ENCODE data around the gene ELAVL3. TPM values are rescaled to one million over a fixed set of nuclear protein-coding genes. Genes with fewer than 3 reads are reported as not detected.

Gene ELAVL3
- polyA plus RNA-seq, 2 of the 4 experiments (the other 2 are of a cell fraction), result 0.01 TPM; not detected in 1

GRCh38 chr19:11513946-11514345 is 33.1 kb upstream of the ELAVL3 start:
- ATAC-seq (no peak), DNase-seq (ENCODE audit: low read depth in 1 of 2, low spot score in 1 of 2) (no peak), FAIRE-seq (no peak)
- ChIA-PET CTCF (interaction anchor here (1.7 kb wide), 1 partner anchor 31 kb away, joined by 5 read pairs; no protein-coding TSS in a partner anchor), POLR2A (no interaction called here)
- no peak overlapping the region for H3K4me2 ChIP-seq
- H3K4me3 ChIP-seq, result no peak overlapping the region
- H3K4me1 ChIP-seq, result no peaks in the 10 kb centered on the region
- no peaks in the 10 kb centered on the region for H3K9me3 ChIP-seq
- no peak overlapping the region for H3K27ac ChIP-seq
- TF ChIP-seq NPAS2 (CRISPR knock-in tag; IDR thresholded peaks at IDR 0.05; ENCODE audit: borderline replicate concordance) (no peak), ZNF302 (CRISPR knock-in tag; IDR thresholded peaks at IDR 0.05) (no peak)
- WGBS (ENCODE audit: missing lambda C conversion rate), result 95% methylated on average over 17 of the region's 20 CpGs

GRCh38 chr19:11510444-11510843 is 29.6 kb upstream of the ELAVL3 start:
- DNase-seq (ENCODE audit: low read depth in 1 of 2, low spot score in 1 of 2), result no peak
- Histone ChIP-seq H3K4me2 (no peak overlapping the region), H3K9me3 (no peaks in the 10 kb centered on the region), H3K27ac (no peak overlapping the region), H3K4me1 (peaks cover 5% of the 10 kb centered on the region; the same call in 1 of the 3 replicates), H3K4me3 (no peak overlapping the region)
- ChIA-PET CTCF (interaction anchor here (1.1 kb wide), 1 partner anchor 18 kb away, joined by 3 read pairs; no protein-coding TSS in a partner anchor), POLR2A (no interaction called here)
- ATAC-seq, result no peak
- no peak for FAIRE-seq
- WGBS (ENCODE audit: missing lambda C conversion rate), result 88% methylated on average over 8 of the region's 8 CpGs
- TF ChIP-seq EP300 (IDR thresholded peaks at IDR 0.05) (no peak), FOSB (CRISPR knock-in tag; IDR thresholded peaks at IDR 0.05) (no peak), POLR2A (IDR thresholded peaks at IDR 0.05; ENCODE audit: low read length) (no peak), EHMT2 (IDR thresholded peaks at IDR 0.05; ENCODE audit: low read depth) (no peak), CHD4 (IDR thresholded peaks at IDR 0.05; ENCODE audit: borderline replicate concordance) (no peak), ATOH8 (CRISPR knock-in tag; IDR thresholded peaks at IDR 0.05; ENCODE audit: low read depth) (no peak), NPAS2 (CRISPR knock-in tag; IDR thresholded peaks at IDR 0.05; ENCODE audit: borderline replicate concordance) (no peak), CBX2 (IDR thresholded peaks at IDR 0.05; ENCODE audit: borderline replicate concordance, low read depth) (no peak), HOXA7 (CRISPR knock-in tag; IDR thresholded peaks at IDR 0.05) (no peak), HOXB13 (CRISPR knock-in tag; IDR thresholded peaks at IDR 0.05; ENCODE audit: low read depth) (no peak), ZSCAN20 (CRISPR knock-in tag; IDR thresholded peaks at IDR 0.05) (no peak), TFCP2L1 (CRISPR knock-in tag; IDR thresholded peaks at IDR 0.05) (no peak), ZC3H11A (IDR thresholded peaks at IDR 0.05) (no peak), USF2 (IDR thresholded peaks at IDR 0.05) (no peak), POLR2AphosphoS2 (conservative IDR thresholded peaks at IDR 0.05; ENCODE audit: low read length) (no peak), MAFK (IDR thresholded peaks at IDR 0.05; ENCODE audit: partially characterized antibody) (no peak), MAZ (IDR thresholded peaks at IDR 0.05; ENCODE audit: borderline replicate concordance, low read depth, low read length) (no peak)

- ATAC-seq, result no peak
- TF ChIP-seq SMC3 (IDR thresholded peaks at IDR 0.05) (no peak), ZNF302 (CRISPR knock-in tag; IDR thresholded peaks at IDR 0.05) (no peak), REST (IDR thresholded peaks at IDR 0.05) (no peak), HEYL (CRISPR knock-in tag; IDR thresholded peaks at IDR 0.05) (no peak), E2F6 (IDR thresholded peaks at IDR 0.05; ENCODE audit: borderline replicate concordance, low read depth) (no peak), RNF2 (IDR thresholded peaks at IDR 0.05; ENCODE audit: borderline replicate concordance, low read depth) (no peak), EHMT2 (IDR thresholded peaks at IDR 0.05; ENCODE audit: low read depth) (no peak), PBX3 (IDR thresholded peaks at IDR 0.05) (no peak), BCL3 (IDR thresholded peaks at IDR 0.05) (no peak), CBX8 (IDR thresholded peaks at IDR 0.05) (no peak), ZSCAN20 (CRISPR knock-in tag; IDR thresholded peaks at IDR 0.05) (no peak)
- no peaks in the 10 kb centered on the region for H3K9me3 ChIP-seq
- POLR2A ChIA-PET, result no interaction called here
- peaks cover 9% of the 10 kb centered on the region; the same call in 1 of the 3 replicates for H3K4me1 ChIP-seq
- DNase-seq (ENCODE audit: low read depth in 1 of 2, low spot score in 1 of 2), result no peak
- CTCF ChIA-PET, result no interaction called here
- WGBS (ENCODE audit: missing lambda C conversion rate), result 95% methylated on average over 8 of the region's 18 CpGs
- no peak overlapping the region for H3K4me3 ChIP-seq
- no peak overlapping the region for H3K4me2 ChIP-seq
- FAIRE-seq, result no peak
- no peak overlapping the region for H3K27ac ChIP-seq
These were observed 26.7 kb upstream of the ELAVL3 start for GRCh38 chr19:11507370-11508078.
